Measurements from ENCODE around the gene FAM222A. TPM values are rescaled to one million over a fixed set of nuclear protein-coding genes. Genes with fewer than 3 reads are reported as not detected.

The FAM222A gene
- total RNA-seq, 6 experiments from 2014 or later: 0.34 to 4.3 (median 1.2) TPM

- Histone ChIP-seq H3K4me3 (no peak overlapping the region), H3K9me3 (no peaks in the 10 kb centered on the region), H3K36me3 (no peaks in the 10 kb centered on the region), H3K27ac (peak overlapping the region in 2 of 3 donors; percentile 30 to 62), H3K27me3 (no peaks in the 10 kb centered on the region), H3K4me1 (peaks cover 0 to 56% (median 26%) of the 10 kb centered on the region in 4 donors)
- intact Hi-C loops (cut with DNase I): loop anchor here (5.0 kb wide), 2 partner anchors 46 to 114 kb away; no protein-coding TSS in a partner anchor
- 65% methylated on average over 11 of the region's 19 CpGs for WGBS (ENCODE audit: insufficient coverage, low coverage, low lambda C conversion rate, missing lambda C conversion rate)
- DNase-seq: peak; percentile 58 to 82 (median 76)
- TF ChIP-seq CTCF (IDR thresholded peaks at IDR 0.05): peak in 1 of 4 donors; percentile 8
- no peak for TF ChIP-seq POLR2A (IDR thresholded peaks at IDR 0.05)
- peak; percentile 27 to 44 (median 36) for ATAC-seq
Observed at GRCh38 chr12:109716512-109717389, 3.1 kb downstream of the FAM222A start.

GRCh38 chr12:109717390-109718357 is 4.0 kb downstream of the FAM222A start:
- intact Hi-C loops (cut with DNase I): loop anchor here (5.0 kb wide), 2 partner anchors 45 to 115 kb away; no protein-coding TSS in a partner anchor
- H3K36me3 ChIP-seq: no peaks in the 10 kb centered on the region
- TF ChIP-seq CTCF (IDR thresholded peaks at IDR 0.05) (no peak), POLR2A (IDR thresholded peaks at IDR 0.05) (no peak)
- DNase-seq (no peak), ATAC-seq (no peak)
- no peak overlapping the region for H3K27ac ChIP-seq
- 72% methylated on average over 5 of the region's 18 CpGs for WGBS (ENCODE audit: insufficient coverage, low coverage, low lambda C conversion rate, missing lambda C conversion rate)
- H3K27me3 ChIP-seq: no peaks in the 10 kb centered on the region
- no peak overlapping the region for H3K4me3 ChIP-seq
- H3K9me3 ChIP-seq: no peaks in the 10 kb centered on the region
- peaks cover 0 to 57% (median 26%) of the 10 kb centered on the region in 4 donors for H3K4me1 ChIP-seq

GRCh38 chr12:109718390-109718789 is 4.8 kb downstream of the FAM222A start:
- TF ChIP-seq CTCF (IDR thresholded peaks at IDR 0.05) (no peak), POLR2A (IDR thresholded peaks at IDR 0.05) (no peak)
- Histone ChIP-seq H3K36me3 (no peaks in the 10 kb centered on the region), H3K9me3 (no peaks in the 10 kb centered on the region), H3K27ac (no peak overlapping the region), H3K27me3 (no peaks in the 10 kb centered on the region), H3K4me1 (peaks cover 0 to 59% (median 29%) of the 10 kb centered on the region in 4 donors), H3K4me3 (no peak overlapping the region)
- DNase-seq (no peak), ATAC-seq (no peak)
- WGBS (ENCODE audit: insufficient coverage, low coverage, low lambda C conversion rate, missing lambda C conversion rate): 39% methylated on average over 4 of the region's 33 CpGs
- intact Hi-C loops (cut with DNase I): loop anchor here (5.0 kb wide), 2 partner anchors 44 to 116 kb away; no protein-coding TSS in a partner anchor

Data from right lobe of liver (tissue), 6 donors.